GM23248 (cell line): ENCODE results near the gene PPM1L.

Experiments used
- EZH2 ChIP-seq: fragments of 200-600 bp; sonication (generic); IDR thresholded peaks from 2 replicates; pipeline ENCODE4 v1.6.1; 2018; ENCODE audit warnings: antibody characterized with exemption, mild to moderate bottlenecking; ENCODE audit not compliant: insufficient read depth, poor library complexity, severe bottlenecking
- EZH2phosphoT487 ChIP-seq: fragments of 200-600 bp; sonication (generic); IDR thresholded peaks from 2 replicates; pipeline ENCODE4 v1.6.1; 2018; ENCODE audit warnings: antibody characterized with exemption, moderate library complexity, mild to moderate bottlenecking, low read depth; ENCODE audit not compliant: insufficient read depth

- TF ChIP-seq EZH2 (no peak), EZH2phosphoT487 (no peak)
These were observed 123.8 kb downstream of the PPM1L start for GRCh38 chr3:160879859-160880258.
